Measurements from ENCODE around the gene LGR4. TPM values are rescaled to one million over a fixed set of nuclear protein-coding genes. Genes with fewer than 3 reads are reported as not detected.
"Not testable (repeated sequence)": the region's sequence is repeated elsewhere in the genome, so short reads cannot be mapped to it uniquely, and the experiment has no call there.

LGR4 gene
- total RNA-seq, 1 donor from 2014 or later, result 47.6 TPM

- no peak for DNase-seq (ENCODE audit: low spot score)
These were observed 13.4 kb downstream of the LGR4 start for GRCh38 chr11:27459191-27459590.

GRCh38 chr11:27458182-27458581 is 14.4 kb downstream of the LGR4 start:
- DNase-seq (ENCODE audit: low spot score), result no peak

GRCh38 chr11:27456795-27457329 is 15.7 kb downstream of the LGR4 start:
- DNase-seq (ENCODE audit: low spot score), result no peak

GRCh38 chr11:27456140-27456794 is 16.3 kb downstream of the LGR4 start:
- DNase-seq (ENCODE audit: low spot score), result no peak

GRCh38 chr11:27455667-27456066 is 16.9 kb downstream of the LGR4 start:
- DNase-seq (ENCODE audit: low spot score), result no peak

GRCh38 chr11:27453701-27454100 is 18.9 kb downstream of the LGR4 start:
- no peak for DNase-seq (ENCODE audit: low spot score)

- no peak for DNase-seq (ENCODE audit: low spot score)
These were observed 20.4 kb downstream of the LGR4 start for GRCh38 chr11:27452147-27452546.

- DNase-seq (ENCODE audit: low spot score), result no peak
These were observed 21.2 kb downstream of the LGR4 start for GRCh38 chr11:27451244-27451965.

- not testable (repeated sequence) for DNase-seq (ENCODE audit: low spot score)
These were observed 24.4 kb downstream of the LGR4 start for GRCh38 chr11:27448184-27448540.

- DNase-seq (ENCODE audit: low spot score), result no peak
These were observed 25.1 kb downstream of the LGR4 start for GRCh38 chr11:27447288-27448183.

- no peak for DNase-seq (ENCODE audit: low spot score)
These were observed 27.0 kb downstream of the LGR4 start for GRCh38 chr11:27445625-27446024.

- no peak for DNase-seq (ENCODE audit: low spot score)
These were observed 27.8 kb downstream of the LGR4 start for GRCh38 chr11:27444801-27445215.

- DNase-seq (ENCODE audit: low spot score), result no peak
These were observed 28.7 kb downstream of the LGR4 start for GRCh38 chr11:27443746-27444507.

- no peak for DNase-seq (ENCODE audit: low spot score)
These were observed 29.4 kb downstream of the LGR4 start for GRCh38 chr11:27443227-27443626.

GRCh38 chr11:27440090-27440489 is 32.5 kb downstream of the LGR4 start:
- no peak for DNase-seq (ENCODE audit: low spot score)

GRCh38 chr11:27438595-27438981 is 34.0 kb downstream of the LGR4 start:
- no peak for DNase-seq (ENCODE audit: low spot score)

GRCh38 chr11:27437829-27438594 is 34.6 kb downstream of the LGR4 start:
- DNase-seq (ENCODE audit: low spot score), result no peak

- no peak for DNase-seq (ENCODE audit: low spot score)
These were observed 35.7 kb downstream of the LGR4 start for GRCh38 chr11:27436916-27437315.

GRCh38 chr11:27433742-27434141 is 38.8 kb downstream of the LGR4 start:
- no peak for DNase-seq (ENCODE audit: low spot score)

- DNase-seq (ENCODE audit: low spot score), result no peak
These were observed 40.8 kb downstream of the LGR4 start for GRCh38 chr11:27431808-27432207.
